HL-60 (cell line): ENCODE measurements around the gene SUSD2.

Experiments
- GABPA ChIP-seq: IDR thresholded peaks from 2 replicates; pipeline ENCODE4 v1.6.1; 2012; ENCODE audit warnings: low read depth
- POLR2AphosphoS5 ChIP-seq: IDR thresholded peaks from 2 replicates; pipeline ENCODE4 v1.6.1; 2012; ENCODE audit warnings: low read depth
- TF ChIP-seq, protein P1 (sequence below): IDR thresholded peaks from one replicate; pipeline ENCODE4 v1.5.1; 2011; ENCODE audit warnings: low read length, control low read depth, inconsistent platforms; ENCODE audit not compliant: insufficient read depth

DNA sequence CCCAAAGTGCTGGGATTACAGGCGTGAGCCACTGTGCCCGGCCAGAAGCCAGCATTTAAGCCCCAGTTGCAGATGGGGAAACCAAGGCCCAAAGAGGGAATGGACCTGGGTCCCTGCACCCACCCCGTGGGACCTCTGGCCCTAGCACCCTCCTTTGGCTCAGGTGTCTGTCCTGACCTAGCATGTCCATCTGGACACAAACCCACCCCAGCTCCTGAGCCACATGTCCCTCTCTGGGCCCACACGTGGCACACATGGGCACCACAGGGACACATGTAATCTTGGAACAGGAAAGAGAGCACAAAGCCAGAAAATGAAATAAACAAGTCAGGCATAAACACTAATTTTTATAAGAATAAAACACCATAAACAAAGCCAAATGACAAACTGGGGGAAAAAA is 54.0 kb downstream of the SUSD2 start:
- TF ChIP-seq, protein P1, sequence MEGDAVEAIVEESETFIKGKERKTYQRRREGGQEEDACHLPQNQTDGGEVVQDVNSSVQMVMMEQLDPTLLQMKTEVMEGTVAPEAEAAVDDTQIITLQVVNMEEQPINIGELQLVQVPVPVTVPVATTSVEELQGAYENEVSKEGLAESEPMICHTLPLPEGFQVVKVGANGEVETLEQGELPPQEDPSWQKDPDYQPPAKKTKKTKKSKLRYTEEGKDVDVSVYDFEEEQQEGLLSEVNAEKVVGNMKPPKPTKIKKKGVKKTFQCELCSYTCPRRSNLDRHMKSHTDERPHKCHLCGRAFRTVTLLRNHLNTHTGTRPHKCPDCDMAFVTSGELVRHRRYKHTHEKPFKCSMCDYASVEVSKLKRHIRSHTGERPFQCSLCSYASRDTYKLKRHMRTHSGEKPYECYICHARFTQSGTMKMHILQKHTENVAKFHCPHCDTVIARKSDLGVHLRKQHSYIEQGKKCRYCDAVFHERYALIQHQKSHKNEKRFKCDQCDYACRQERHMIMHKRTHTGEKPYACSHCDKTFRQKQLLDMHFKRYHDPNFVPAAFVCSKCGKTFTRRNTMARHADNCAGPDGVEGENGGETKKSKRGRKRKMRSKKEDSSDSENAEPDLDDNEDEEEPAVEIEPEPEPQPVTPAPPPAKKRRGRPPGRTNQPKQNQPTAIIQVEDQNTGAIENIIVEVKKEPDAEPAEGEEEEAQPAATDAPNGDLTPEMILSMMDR, result no peak
- no peak for TF ChIP-seq POLR2AphosphoS5
- TF ChIP-seq GABPA, result no peak
